Endothelial cell of umbilical vein (primary cell): ENCODE results near the gene COPS2.

Experiments
- CTCF ChIP-seq, 2 donors: IDR thresholded peaks; 1 replicate in 1 of 2; 2 replicates in 1 of 2; pipeline ENCODE4 v1.5.1; 2011; ENCODE audit warnings: low read length in 2 of 2, mild to moderate bottlenecking in 2 of 2, moderate library complexity in 2 of 2, control low read depth in 1 of 2, inconsistent platforms in 1 of 2, low read depth in 1 of 2; ENCODE audit not compliant: insufficient read depth in 1 of 2; ENCODE audit errors: extremely low read depth in 1 of 2
- EZH2 ChIP-seq: IDR thresholded peaks from 2 replicates; pipeline ENCODE4 v1.6.1; 2012; ENCODE audit warnings: borderline replicate concordance, low read depth, mild to moderate bottlenecking, moderate library complexity, low read length, inconsistent platforms; ENCODE audit not compliant: severe bottlenecking
- FOS ChIP-seq: IDR thresholded peaks from 2 replicates; pipeline ENCODE4 v1.6.1; 2011; ENCODE audit warnings: mild to moderate bottlenecking, low read length, moderate library complexity, borderline replicate concordance; ENCODE audit not compliant: insufficient read depth
- JUN ChIP-seq: IDR thresholded peaks from 2 replicates; pipeline ENCODE4 v1.6.1; 2011; ENCODE audit warnings: borderline replicate concordance, low read depth; ENCODE audit not compliant: insufficient read length, insufficient read depth
- MAX ChIP-seq: IDR thresholded peaks from 2 replicates; pipeline ENCODE4 v1.6.1; 2011; ENCODE audit not compliant: insufficient read depth, insufficient read length
- MYC ChIP-seq: IDR thresholded peaks from one replicate; pipeline ENCODE4 v1.6.1; 2011; ENCODE audit warnings: mild to moderate bottlenecking, low read depth, low read length
- POLR2A ChIP-seq: IDR thresholded peaks from 2 replicates; pipeline ENCODE4 v1.6.1; 2012; ENCODE audit warnings: low read depth, mild to moderate bottlenecking, control low read depth, low read length
- POLR2AphosphoS5 ChIP-seq: IDR thresholded peaks from 2 replicates; pipeline ENCODE4 v1.6.1; 2012; ENCODE audit warnings: low read depth, mild to moderate bottlenecking, control low read depth, low read length, moderate library complexity; ENCODE audit not compliant: insufficient read depth

DNA sequence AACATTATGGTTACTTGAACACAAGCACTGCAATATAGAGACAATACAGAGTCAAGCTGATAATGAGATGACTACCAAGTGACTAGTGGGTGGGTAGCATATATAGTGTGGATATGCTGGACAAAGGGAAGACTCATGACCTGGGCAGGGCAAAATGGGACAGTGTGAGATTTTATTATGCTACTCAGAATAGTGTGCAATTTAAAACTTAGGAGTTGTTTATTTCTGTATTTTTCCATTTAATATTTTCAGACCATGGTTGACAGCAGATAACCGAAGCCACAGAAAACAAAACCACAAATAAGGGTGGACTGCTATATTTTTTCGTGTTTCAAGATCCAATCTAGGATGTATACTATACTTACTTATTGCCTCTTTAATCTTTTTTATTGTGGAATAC lies 34.2 kb upstream of the COPS2 start:
- TF ChIP-seq CTCF (IDR thresholded peaks at IDR 0.05; ENCODE audit: extremely low read depth in 1 of 2, insufficient read depth in 1 of 2, low read depth in 1 of 2, low read length in 2 of 2): no peak
- TF ChIP-seq EZH2: no peak
- TF ChIP-seq MAX: no peak
- no peak for TF ChIP-seq POLR2A
- TF ChIP-seq POLR2AphosphoS5: no peak
- no peak for TF ChIP-seq FOS
- no peak for TF ChIP-seq JUN
- TF ChIP-seq MYC: no peak
